Activated naive CD8-positive, alpha-beta T cell treated with anti-CD3 and anti-CD28 coated beads, Interleukin-2, amount 50 U/mL, for 16 hours (primary cell): Measurements from ENCODE around the gene PRKG1.

ENCODE experiments used
- DNase-seq: peaks from one replicate; pipeline ENCODE4 v3.0.0-alpha.2; 2020; ENCODE audit warnings: low read depth, low spot score

The PRKG1 gene

DNA sequence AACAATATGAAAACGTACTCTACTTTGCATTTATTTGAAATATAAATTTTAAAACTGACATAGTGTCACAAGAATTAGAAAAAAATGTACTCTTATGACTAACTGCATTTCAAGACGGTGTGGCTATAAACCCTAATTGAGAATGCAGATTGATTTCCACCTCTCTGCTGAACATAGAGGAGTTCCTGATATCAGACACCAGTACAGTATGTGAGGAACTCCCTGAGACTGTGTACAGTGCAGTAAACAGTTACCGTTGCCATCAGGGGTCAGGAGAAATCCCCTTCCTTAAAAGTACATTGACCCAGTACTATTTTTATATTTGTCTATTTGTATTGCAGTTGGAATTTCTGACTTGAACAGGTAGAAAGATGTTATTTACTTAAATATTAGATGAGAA is 1178.0 kb downstream of the PRKG1 start:
- DNase-seq: no peak

- DNase-seq: no peak
Observed at GRCh38 chr10:52256832-52257691, 1182.8 kb downstream of the PRKG1 start.

GRCh38 chr10:52257692-52258075 is 1183.4 kb downstream of the PRKG1 start:
- DNase-seq: no peak

GRCh38 chr10:52258799-52259425 is 1184.6 kb downstream of the PRKG1 start:
- DNase-seq: no peak

DNA sequence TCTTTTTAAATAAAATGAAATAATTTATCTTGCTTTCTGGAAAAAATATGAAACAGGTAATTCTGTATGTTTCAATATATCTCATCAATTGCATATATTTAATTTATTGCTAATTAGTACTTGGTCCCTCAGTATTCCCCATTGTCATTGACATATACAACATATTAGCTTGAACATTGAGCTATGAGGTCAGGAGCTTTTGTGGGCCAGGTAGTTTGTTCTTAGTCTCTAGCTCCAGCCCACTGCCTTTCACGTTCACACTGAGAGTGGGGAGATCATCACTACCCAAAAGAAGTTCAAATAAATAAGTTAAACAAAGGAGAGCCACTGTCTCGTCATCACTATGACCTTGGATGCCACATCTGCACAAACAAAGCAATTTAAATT is 1185.1 kb downstream of the PRKG1 start:
- no peak for DNase-seq

DNA sequence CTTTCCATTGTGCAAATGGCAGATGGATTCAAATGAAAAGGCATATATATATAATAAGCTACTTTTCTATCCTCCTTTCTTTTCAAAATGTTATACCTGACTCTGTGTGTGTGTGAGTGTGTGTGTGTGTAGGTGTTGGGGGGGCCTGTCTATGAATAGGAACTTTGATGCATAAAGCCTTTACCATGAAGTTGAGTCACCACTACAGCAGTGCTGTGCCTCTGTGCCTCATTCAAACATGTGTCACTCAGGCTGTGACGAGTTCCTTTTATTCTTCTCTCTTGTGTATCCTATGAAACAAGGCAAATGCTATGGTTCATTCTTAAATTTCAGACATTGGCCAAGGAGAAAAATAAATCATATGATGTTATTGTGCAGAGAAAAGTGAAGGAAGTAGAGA is 1187.1 kb downstream of the PRKG1 start:
- no peak for DNase-seq

GRCh38 chr10:52265131-52265926 is 1191.0 kb downstream of the PRKG1 start:
- no peak for DNase-seq

DNA sequence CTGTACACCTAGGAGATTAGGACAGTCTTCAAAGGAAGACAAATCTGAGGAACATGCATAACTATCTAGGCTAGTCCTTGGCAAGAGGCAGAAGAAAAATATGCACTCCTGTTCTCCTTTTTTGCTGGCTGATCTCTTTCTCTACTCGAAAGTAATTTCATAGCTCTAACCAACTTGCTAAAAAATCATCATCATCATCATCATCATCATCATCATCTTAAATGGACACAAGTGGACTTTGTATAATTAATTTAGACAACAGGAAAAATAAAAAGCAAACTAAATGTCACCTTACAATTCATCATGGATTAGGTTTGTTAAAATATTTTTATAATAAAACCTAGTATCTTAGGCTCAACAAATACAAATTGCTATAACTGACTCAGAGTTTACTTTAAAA is 1192.6 kb downstream of the PRKG1 start:
- DNase-seq: no peak

- no peak for DNase-seq
Observed at GRCh38 chr10:52268790-52269189, 1194.5 kb downstream of the PRKG1 start.

DNA sequence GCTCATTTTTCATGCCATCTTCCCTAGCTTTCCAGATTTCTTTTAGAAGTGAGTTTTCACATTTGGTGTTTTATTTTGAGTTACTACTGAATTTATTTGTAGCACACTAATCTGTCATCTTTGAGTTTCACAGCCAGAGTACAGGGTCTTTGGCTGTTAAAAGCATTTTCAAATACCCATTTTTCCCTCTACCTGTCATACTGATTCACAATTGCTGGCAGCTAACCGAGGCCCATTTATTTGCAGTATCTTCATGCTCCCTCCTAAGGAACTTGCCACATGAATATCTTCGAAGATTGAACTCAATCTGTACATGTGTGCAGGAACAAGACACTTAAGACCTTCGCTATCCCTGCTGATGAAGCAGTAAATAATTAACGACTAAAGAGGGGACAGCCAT is 1194.9 kb downstream of the PRKG1 start:
- DNase-seq: no peak

- DNase-seq: no peak
Observed at GRCh38 chr10:52276163-52276562, 1201.9 kb downstream of the PRKG1 start.

DNA sequence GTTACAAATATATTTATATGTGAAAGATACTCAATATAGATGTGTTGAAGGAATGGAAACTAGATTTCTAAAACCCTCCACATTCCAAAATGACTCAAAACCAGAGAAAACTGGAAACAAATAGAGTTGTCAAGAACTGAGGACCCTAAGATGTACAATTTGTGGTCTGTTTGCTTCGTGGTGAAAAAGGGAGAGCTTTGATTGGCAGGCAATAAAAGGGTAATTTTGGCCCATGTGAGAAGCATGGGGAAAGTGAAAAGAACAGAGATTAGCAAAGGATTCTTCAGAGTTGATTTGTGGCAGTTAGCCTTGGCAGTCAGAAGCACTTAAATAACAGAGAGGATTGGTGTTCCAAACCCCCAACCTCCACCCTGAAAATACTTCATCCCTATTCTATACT is 1202.7 kb downstream of the PRKG1 start:
- DNase-seq: no peak

- no peak for DNase-seq
Observed at GRCh38 chr10:52279546-52279945, 1205.3 kb downstream of the PRKG1 start.

- DNase-seq: no peak
Observed at GRCh38 chr10:52280051-52280450, 1205.8 kb downstream of the PRKG1 start.

DNA sequence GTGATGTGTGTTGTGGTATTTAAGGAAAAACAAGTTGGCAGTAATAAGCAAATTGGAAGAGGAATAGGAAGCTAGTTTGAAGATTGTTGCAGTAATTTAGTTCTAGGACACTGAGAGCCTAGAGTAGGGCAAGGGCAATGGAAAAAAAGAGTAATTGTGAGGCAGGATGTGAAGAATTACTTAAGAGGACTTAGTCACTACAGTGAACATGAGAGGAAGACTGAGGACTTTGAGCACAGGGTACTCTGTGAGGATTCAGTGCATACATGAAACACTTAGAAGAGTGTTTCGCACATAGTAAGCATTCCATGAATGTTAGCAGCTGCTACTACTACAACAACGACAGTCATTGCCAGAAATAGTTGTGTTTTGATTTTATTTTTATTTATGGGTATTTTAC is 1208.9 kb downstream of the PRKG1 start:
- no peak for DNase-seq

GRCh38 chr10:52284416-52285013 is 1210.2 kb downstream of the PRKG1 start:
- DNase-seq: no peak

GRCh38 chr10:52287866-52288265 is 1213.6 kb downstream of the PRKG1 start:
- no peak for DNase-seq

DNA sequence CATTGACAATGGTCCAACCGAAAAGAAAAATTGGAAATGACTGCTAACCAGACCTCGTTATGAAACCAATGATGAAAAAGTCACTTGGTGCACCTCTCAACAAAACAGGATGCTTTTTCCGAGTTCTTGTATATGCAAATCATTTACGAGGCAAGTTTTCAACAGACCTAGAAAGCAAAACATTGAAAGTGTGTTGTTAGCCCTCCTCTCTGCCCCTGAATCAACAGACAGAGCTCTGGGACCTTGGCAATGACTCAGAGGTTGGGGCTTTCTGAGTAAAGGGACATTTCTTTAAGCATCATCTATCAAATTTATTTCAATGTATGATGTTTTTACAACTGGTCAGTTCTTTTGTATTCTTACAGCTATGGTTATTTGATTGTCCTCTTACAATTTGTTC is 1223.5 kb downstream of the PRKG1 start:
- DNase-seq: no peak

DNA sequence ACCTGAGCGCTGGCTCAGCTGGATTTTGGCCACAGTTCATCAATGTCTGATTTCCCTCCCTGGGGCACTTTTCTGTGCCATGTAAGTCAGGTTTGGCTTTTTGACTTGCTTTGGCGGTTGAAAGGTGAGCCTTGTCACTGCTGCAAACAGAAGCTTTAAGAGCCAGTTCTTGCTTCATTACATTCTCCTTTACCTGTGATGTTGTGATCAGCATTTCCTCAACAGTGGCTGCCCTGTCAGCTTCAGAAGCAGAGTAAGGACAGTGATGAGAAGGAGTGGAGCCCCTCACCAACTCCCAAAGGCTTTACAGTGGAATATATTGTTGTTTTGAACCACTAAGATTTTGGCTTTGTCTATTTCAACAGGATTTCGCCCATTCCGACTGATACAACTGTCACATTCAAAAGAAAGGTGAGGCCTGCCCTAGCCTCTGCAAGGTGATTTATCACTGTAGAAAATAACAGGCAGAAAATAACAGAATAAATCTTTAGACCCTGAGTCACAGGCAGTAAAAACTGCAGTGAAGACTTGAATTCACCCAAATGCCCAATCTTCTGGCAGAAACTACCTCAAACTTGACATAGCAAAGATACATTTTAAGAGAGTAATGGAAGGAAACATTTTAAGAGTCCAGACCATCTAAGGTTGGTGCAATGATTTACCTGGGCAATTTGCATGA is 1226.5 kb downstream of the PRKG1 start:
- DNase-seq: no peak

DNA sequence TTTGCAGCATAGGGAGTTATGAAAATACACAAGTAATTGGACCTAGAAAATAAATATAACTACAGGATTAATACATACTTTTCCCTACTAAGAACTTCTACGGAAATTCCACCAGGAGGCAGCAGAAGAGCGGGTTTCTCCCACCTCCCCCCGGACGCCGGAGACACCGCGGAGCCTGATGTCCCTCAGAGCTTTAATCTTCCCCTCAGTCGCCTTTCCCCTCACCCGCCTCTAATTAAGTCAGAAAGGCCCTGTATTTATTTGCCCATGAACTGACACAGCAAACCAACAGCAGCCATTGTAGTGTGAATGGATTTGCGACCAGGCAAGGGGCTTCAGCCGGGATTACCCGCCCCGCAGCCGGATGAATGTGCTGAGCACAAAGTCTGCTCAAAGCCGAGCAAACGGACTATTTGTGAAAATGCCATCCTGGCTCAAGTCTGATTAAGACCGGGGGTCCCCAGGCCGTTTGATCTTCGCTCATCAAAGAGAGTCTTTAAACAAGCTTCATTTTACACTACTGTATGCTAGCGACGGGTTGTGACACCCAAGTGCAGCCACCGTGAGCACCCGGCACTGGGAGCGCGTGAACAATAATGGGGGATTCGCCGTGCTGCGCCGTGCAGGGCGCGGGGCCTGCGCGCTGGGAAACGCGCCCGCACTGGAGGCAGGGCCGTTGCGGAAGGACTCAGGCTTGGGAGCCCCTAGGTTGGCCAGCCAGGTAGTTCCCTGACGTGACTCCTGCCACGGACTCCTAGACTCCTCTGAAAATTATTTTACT is 1234.2 kb downstream of the PRKG1 start:
- no peak for DNase-seq

GRCh38 chr10:52312942-52313255 is 1238.6 kb downstream of the PRKG1 start:
- DNase-seq: no peak
